Esophagus squamous epithelium (tissue), 4 donors: ENCODE results near the gene MID1.

Experiments used
- CTCF ChIP-seq, 6 experiments: fragments of 450-650 bp in 4 of 6; fragments of 200-600 bp in 2 of 6; sonication (generic) in 2 of 6; IDR thresholded peaks; one replicate each; pipeline ENCODE4 v1.5.1; 2016 to 2019; ENCODE audit warnings: antibody characterized with exemption in 6 of 6, mild to moderate bottlenecking in 4 of 6, moderate library complexity in 4 of 6
- POLR2A ChIP-seq, 4 donors: fragments of 450-650 bp; IDR thresholded peaks; one replicate each; pipeline ENCODE4 v1.6.1; 2017; ENCODE audit warnings: antibody characterized with exemption in 4 of 4, mild to moderate bottlenecking in 4 of 4, moderate library complexity in 3 of 4

GRCh38 chrX:10566716-10567097, 53.7 kb downstream of the MID1 start:
- TF ChIP-seq CTCF (IDR thresholded peaks at IDR 0.05) (no peak), POLR2A (IDR thresholded peaks at IDR 0.05) (no peak)
